GM19099 (cell line): ENCODE data around the gene MYO3B.

Experiments used
- POLR2A ChIP-seq: IDR thresholded peaks from 3 replicates; pipeline ENCODE4 v1.6.1; 2011; ENCODE audit warnings: low read depth; ENCODE audit not compliant: insufficient read length; ENCODE audit errors: extremely low read depth

Gene MYO3B

GRCh38 chr2:170500770-170501169 lies 322.8 kb downstream of the MYO3B start:
- TF ChIP-seq POLR2A: no peak

- TF ChIP-seq POLR2A: no peak
Measured at GRCh38 chr2:170501421-170502043, 323.6 kb downstream of the MYO3B start.

GRCh38 chr2:170502361-170503130 lies 324.6 kb downstream of the MYO3B start:
- no peak for TF ChIP-seq POLR2A

GRCh38 chr2:170503563-170503962 lies 325.6 kb downstream of the MYO3B start:
- no peak for TF ChIP-seq POLR2A

GRCh38 chr2:170503971-170504809 lies 326.2 kb downstream of the MYO3B start:
- no peak for TF ChIP-seq POLR2A

GRCh38 chr2:170504810-170505145 lies 326.8 kb downstream of the MYO3B start:
- no peak for TF ChIP-seq POLR2A

GRCh38 chr2:170505631-170506275 lies 327.8 kb downstream of the MYO3B start:
- no peak for TF ChIP-seq POLR2A

GRCh38 chr2:170509452-170510193 lies 331.7 kb downstream of the MYO3B start:
- no peak for TF ChIP-seq POLR2A

GRCh38 chr2:170512266-170512665 lies 334.3 kb downstream of the MYO3B start:
- TF ChIP-seq POLR2A: no peak

GRCh38 chr2:170514140-170514539 lies 336.2 kb downstream of the MYO3B start:
- no peak for TF ChIP-seq POLR2A

GRCh38 chr2:170517538-170517937 lies 339.6 kb downstream of the MYO3B start:
- no peak for TF ChIP-seq POLR2A

GRCh38 chr2:170518911-170519310 lies 341.0 kb downstream of the MYO3B start:
- no peak for TF ChIP-seq POLR2A

- TF ChIP-seq POLR2A: no peak
Measured at GRCh38 chr2:170521299-170521698, 343.4 kb downstream of the MYO3B start.

- TF ChIP-seq POLR2A: no peak
Measured at GRCh38 chr2:170523506-170523905, 345.6 kb downstream of the MYO3B start.

- TF ChIP-seq POLR2A: no peak
Measured at GRCh38 chr2:170524828-170525565, 347.1 kb downstream of the MYO3B start.

- TF ChIP-seq POLR2A: no peak
Measured at GRCh38 chr2:170525566-170525900, 347.6 kb downstream of the MYO3B start.
